Body of pancreas (tissue), 4 donors: ENCODE results near the gene MTR. TPM values are rescaled to one million over a fixed set of nuclear protein-coding genes. Genes with fewer than 3 reads are reported as not detected.
A peak's percentile ranks its signal among the peaks of the same experiment; 100 is the strongest.

Experiments
- ATAC-seq: fragments of 150-250 bp; one replicate; pipeline ENCODE4 v1.9.1; 2016
- DNase-seq, 4 donors: peaks; one replicate each; pipeline ENCODE4 v3.0.0-alpha.2; 2019
- H3K27ac ChIP-seq, 4 donors: fragments of 200-600 bp; sonication (generic); 1 replicate in 3 of 4; 2 replicates in 1 of 4; pipeline versions ENCODE4 v1.5.1 to v1.6.1; 2016 to 2019; ENCODE audit warnings: mild to moderate bottlenecking in 1 of 4, mixed read lengths in 1 of 4, moderate library complexity in 1 of 4
- H3K27me3 ChIP-seq, 2 donors: fragments of 200-600 bp; sonication (generic); one replicate each; pipeline ENCODE4 v1.6.0; 2016; ENCODE audit warnings: mild to moderate bottlenecking in 1 of 2
- H3K36me3 ChIP-seq, 2 donors: fragments of 200-600 bp; sonication (generic); replicated peaks in 1 of 2; 2 replicates each; pipeline ENCODE4 v1.5.1; 2016; ENCODE audit warnings: low read depth in 2 of 2; ENCODE audit not compliant: insufficient read depth in 1 of 2
- H3K4me1 ChIP-seq: fragments of 200-600 bp; sonication (generic); one replicate; pipeline ENCODE4 v1.6.0; 2016
- H3K4me3 ChIP-seq, 2 donors: fragments of 200-600 bp; sonication (generic); 1 replicate in 1 of 2; 2 replicates in 1 of 2; pipeline ENCODE4 v1.5.1; 2016 to 2019
- H3K9me3 ChIP-seq, 3 donors: fragments of 200-600 bp; sonication (generic); 1 replicate in 2 of 3; 2 replicates in 1 of 3; pipeline ENCODE4 v1.5.1; 2016
- CTCF ChIP-seq, 7 experiments: fragments of 450-650 bp in 4 of 7; fragments of 200-600 bp in 3 of 7; sonication (generic) in 3 of 7; IDR thresholded peaks; one replicate each; pipeline ENCODE4 v1.5.1; 2016 to 2019; ENCODE audit warnings: antibody characterized with exemption in 7 of 7
- POLR2A ChIP-seq, 3 donors: fragments of 450-650 bp; IDR thresholded peaks; one replicate each; pipeline ENCODE4 v1.6.1; 2016; ENCODE audit warnings: antibody characterized with exemption in 3 of 3, mild to moderate bottlenecking in 2 of 3
- WGBS, 2 donors: methylation state at CpG; one replicate each; pipeline ENCODE4 v1.1.5; 2017; 5-methylcytosine and 5-hydroxymethylcytosine counted together
- intact Hi-C: fragments of 100-400 bp; cut with DNase I; formaldehyde crosslinking; loops from one replicate; pipeline ENCODE4 v1.15.1; 2023
- total RNA-seq, 2 donors: library from RNA; depleted of rRNA; stranded (reverse); fragments of >200 nt; gene quantifications; one replicate each; pipeline ENCODE4 v1.1.0, GENCODE V29; 2016

MTR gene
- total RNA-seq, 2 donors from 2014 or later: 26.7 to 29.8 TPM

GRCh38 chr1:236812334-236813030 is 17.4 kb downstream of the MTR start:
- no peak for ATAC-seq

GRCh38 chr1:236815941-236816340 is 20.8 kb downstream of the MTR start:
- H3K4me1 ChIP-seq: peaks cover 11% of the 10 kb centered on the region
- TF ChIP-seq POLR2A (IDR thresholded peaks at IDR 0.05): no peak
- TF ChIP-seq CTCF (IDR thresholded peaks at IDR 0.05): no peak
- no peaks in the 10 kb centered on the region for H3K9me3 ChIP-seq
- no peak overlapping the region for H3K27ac ChIP-seq
- no peaks in the 10 kb centered on the region for H3K27me3 ChIP-seq
- DNase-seq (no peak), ATAC-seq (no peak)
- 87 to 89% methylated on average over 2 of the region's 2 CpGs for WGBS, 2 donors
- no peak overlapping the region for H3K4me3 ChIP-seq
- intact Hi-C loops: no loop called here
- H3K36me3 ChIP-seq: peaks cover 0 to 22% of the 10 kb centered on the region in 2 donors

More at GRCh38 chr1:236812334-236813030, 17.4 kb downstream of the MTR start:
- Histone ChIP-seq H3K9me3 (no peaks in the 10 kb centered on the region), H3K4me1 (peaks cover 38% of the 10 kb centered on the region), H3K27me3 (no peaks in the 10 kb centered on the region), H3K36me3 (peaks cover 0 to 17% of the 10 kb centered on the region in 2 donors), H3K27ac (peak overlapping the region; percentile 14 to 59 (median 32)), H3K4me3 (no peak overlapping the region)
- WGBS, 2 donors: 33 to 37% methylated on average over 5 of the region's 5 CpGs
- peak in 1 of 4 donors; percentile 40 for DNase-seq
- TF ChIP-seq CTCF (IDR thresholded peaks at IDR 0.05) (no peak), POLR2A (IDR thresholded peaks at IDR 0.05) (no peak)
- intact Hi-C loops: no loop called here

- H3K36me3 ChIP-seq: peaks cover 5 to 20% of the 10 kb centered on the region in 2 donors
- H3K4me3 ChIP-seq: no peak overlapping the region
- TF ChIP-seq POLR2A (IDR thresholded peaks at IDR 0.05) (no peak), CTCF (IDR thresholded peaks at IDR 0.05) (no peak)
- H3K27ac ChIP-seq: no peak overlapping the region
- intact Hi-C loops: no loop called here
- ATAC-seq (no peak), DNase-seq (no peak)
- no peaks in the 10 kb centered on the region for H3K27me3 ChIP-seq
- 92 to 94% methylated on average over 9 of the region's 9 CpGs for WGBS, 2 donors
- no peaks in the 10 kb centered on the region for H3K4me1 ChIP-seq
- no peaks in the 10 kb centered on the region for H3K9me3 ChIP-seq
Observed at GRCh38 chr1:236819856-236820255, 24.8 kb downstream of the MTR start.

GRCh38 chr1:236821091-236821627 is 26.1 kb downstream of the MTR start:
- intact Hi-C loops: no loop called here
- DNase-seq: no peak
- no peaks in the 10 kb centered on the region for H3K9me3 ChIP-seq
- no peak for TF ChIP-seq CTCF (IDR thresholded peaks at IDR 0.05)
- no peak for TF ChIP-seq POLR2A (IDR thresholded peaks at IDR 0.05)
- no peak for ATAC-seq
- H3K4me3 ChIP-seq: no peak overlapping the region
- peaks cover 5 to 20% of the 10 kb centered on the region in 2 donors for H3K36me3 ChIP-seq
- no peaks in the 10 kb centered on the region for H3K4me1 ChIP-seq
- H3K27me3 ChIP-seq: no peaks in the 10 kb centered on the region
- 62% methylated on average over 6 of the region's 6 CpGs for WGBS, 2 donors
- H3K27ac ChIP-seq: no peak overlapping the region

- H3K9me3 ChIP-seq: no peaks in the 10 kb centered on the region
- peaks cover 5 to 14% of the 10 kb centered on the region in 2 donors for H3K36me3 ChIP-seq
- WGBS, 2 donors: 94 to 100% methylated on average over 2 of the region's 2 CpGs
- ATAC-seq: no peak
- no peaks in the 10 kb centered on the region for H3K27me3 ChIP-seq
- intact Hi-C loops: no loop called here
- no peak for DNase-seq
- no peaks in the 10 kb centered on the region for H3K4me1 ChIP-seq
- H3K4me3 ChIP-seq: no peak overlapping the region
- TF ChIP-seq POLR2A (IDR thresholded peaks at IDR 0.05): no peak
- no peak for TF ChIP-seq CTCF (IDR thresholded peaks at IDR 0.05)
- H3K27ac ChIP-seq: no peak overlapping the region
Observed at GRCh38 chr1:236823559-236823958, 28.5 kb downstream of the MTR start.
